Left lung (tissue), 10 donors: ENCODE data around the gene IMPA2. TPM values are rescaled to one million over a fixed set of nuclear protein-coding genes. Genes with fewer than 3 reads are reported as not detected.

Experiments used
- ATAC-seq: fragments of 200-7000 bp; cut with Tn5 transposase; one replicate; pipeline ENCODE4 v1.9.1; 2020; ENCODE audit warnings: moderate library complexity
- DNase-seq, 4 donors: peaks; one replicate each; pipeline ENCODE4 v3.0.0-alpha.2; 2013 to 2020
- H3K27ac ChIP-seq, 2 donors: fragments of 200-600 bp; sonication (generic) in 1 of 2; one replicate each; pipeline versions ENCODE4 v1.5.0 to v1.8.0; 2020 to 2021
- H3K27me3 ChIP-seq, 2 donors: fragments of 200-600 bp; sonication (generic) in 1 of 2; one replicate each; pipeline versions ENCODE4 v1.5.0 to v1.8.0; 2020 to 2021
- H3K36me3 ChIP-seq, 2 donors: fragments of 200-600 bp; sonication (generic) in 1 of 2; one replicate each; pipeline versions ENCODE4 v1.5.0 to v1.8.0; 2020 to 2021
- H3K4me1 ChIP-seq, 2 donors: fragments of 200-600 bp; one replicate each; pipeline ENCODE4 v1.8.0; 2021
- H3K4me3 ChIP-seq, 2 donors: fragments of 200-600 bp; sonication (generic) in 1 of 2; one replicate each; pipeline versions ENCODE4 v1.5.0 to v1.8.0; 2020 to 2021; ENCODE audit warnings: mild to moderate bottlenecking in 1 of 2
- H3K9me3 ChIP-seq, 2 donors: fragments of 200-600 bp; sonication (generic) in 1 of 2; one replicate each; pipeline versions ENCODE4 v1.5.0 to v1.8.0; 2020 to 2021
- intact Hi-C, 2 donors: fragments of 100-400 bp; cut with DNase I; formaldehyde crosslinking; loops; one replicate each; pipeline versions ENCODE4 v1.11.2 to v1.14.2; 2022
- polyA plus RNA-seq, 6 donors: library from polyadenylated mRNA; unstranded; fragments of 120-200 nt; gene quantifications; one replicate each; pipeline ENCODE4 v1.2.1, GENCODE V29; 2013; ENCODE audit not compliant: insufficient read length in 6 of 6
- total RNA-seq, 2 donors: library from RNA; stranded (reverse); fragmentation: NEBNext Ultra II Directional; extraction: Animal tissue kit (Norgen Biotek cat#: 25700); gene quantifications; one replicate each; pipeline ENCODE4 v1.2.1, GENCODE V29; 2021
- TF ChIP-seq, protein P1 (sequence below), 2 donors: fragments of 200-600 bp; sonication (generic) in 1 of 2; IDR thresholded peaks; one replicate each; pipeline versions ENCODE4 v1.5.0 to v1.8.0; 2021; ENCODE audit warnings: antibody characterized with exemption in 2 of 2
- donor health status: DM: no; HTN: yes; CAD: no.
- donor health status: DM: no; HTN: no; CAD: no.

IMPA2 gene
- total and polyA plus RNA-seq, 8 donors = 62.2 to 93.4 (median 82.2) TPM

DNA sequence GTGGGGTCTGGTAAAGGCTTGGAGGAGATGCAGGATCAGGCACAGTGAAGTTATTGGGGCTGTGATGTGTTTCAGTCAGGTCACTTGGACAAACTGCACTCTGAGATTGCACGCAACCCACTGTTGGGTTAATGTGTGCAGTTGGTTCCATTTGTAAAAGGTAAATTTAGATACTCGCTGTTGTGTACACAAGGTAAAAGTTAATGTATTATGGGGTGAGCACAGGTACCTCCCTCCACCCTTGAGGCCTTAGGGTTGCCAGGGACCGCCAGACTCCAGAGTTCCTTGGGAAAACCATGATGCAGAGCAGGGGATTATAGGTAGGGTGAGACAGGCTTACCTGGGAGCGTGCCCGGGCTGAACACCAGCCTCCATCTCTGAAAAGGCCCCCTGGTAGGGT is 20.1 kb downstream of the IMPA2 start:
- no peak overlapping the region for H3K4me3 ChIP-seq
- H3K36me3 ChIP-seq = peaks cover 0 to 49% of the 10 kb centered on the region in 2 donors
- intact Hi-C loops = no loop called here
- TF ChIP-seq, protein P1, sequence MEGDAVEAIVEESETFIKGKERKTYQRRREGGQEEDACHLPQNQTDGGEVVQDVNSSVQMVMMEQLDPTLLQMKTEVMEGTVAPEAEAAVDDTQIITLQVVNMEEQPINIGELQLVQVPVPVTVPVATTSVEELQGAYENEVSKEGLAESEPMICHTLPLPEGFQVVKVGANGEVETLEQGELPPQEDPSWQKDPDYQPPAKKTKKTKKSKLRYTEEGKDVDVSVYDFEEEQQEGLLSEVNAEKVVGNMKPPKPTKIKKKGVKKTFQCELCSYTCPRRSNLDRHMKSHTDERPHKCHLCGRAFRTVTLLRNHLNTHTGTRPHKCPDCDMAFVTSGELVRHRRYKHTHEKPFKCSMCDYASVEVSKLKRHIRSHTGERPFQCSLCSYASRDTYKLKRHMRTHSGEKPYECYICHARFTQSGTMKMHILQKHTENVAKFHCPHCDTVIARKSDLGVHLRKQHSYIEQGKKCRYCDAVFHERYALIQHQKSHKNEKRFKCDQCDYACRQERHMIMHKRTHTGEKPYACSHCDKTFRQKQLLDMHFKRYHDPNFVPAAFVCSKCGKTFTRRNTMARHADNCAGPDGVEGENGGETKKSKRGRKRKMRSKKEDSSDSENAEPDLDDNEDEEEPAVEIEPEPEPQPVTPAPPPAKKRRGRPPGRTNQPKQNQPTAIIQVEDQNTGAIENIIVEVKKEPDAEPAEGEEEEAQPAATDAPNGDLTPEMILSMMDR (IDR thresholded peaks at IDR 0.05) = no peak
- no peaks in the 10 kb centered on the region for H3K27me3 ChIP-seq
- H3K4me1 ChIP-seq = peaks cover 0 to 2% of the 10 kb centered on the region in 2 donors
- H3K9me3 ChIP-seq = no peaks in the 10 kb centered on the region
- DNase-seq = no peak
- ATAC-seq = no peak
- H3K27ac ChIP-seq = no peak overlapping the region

DNA sequence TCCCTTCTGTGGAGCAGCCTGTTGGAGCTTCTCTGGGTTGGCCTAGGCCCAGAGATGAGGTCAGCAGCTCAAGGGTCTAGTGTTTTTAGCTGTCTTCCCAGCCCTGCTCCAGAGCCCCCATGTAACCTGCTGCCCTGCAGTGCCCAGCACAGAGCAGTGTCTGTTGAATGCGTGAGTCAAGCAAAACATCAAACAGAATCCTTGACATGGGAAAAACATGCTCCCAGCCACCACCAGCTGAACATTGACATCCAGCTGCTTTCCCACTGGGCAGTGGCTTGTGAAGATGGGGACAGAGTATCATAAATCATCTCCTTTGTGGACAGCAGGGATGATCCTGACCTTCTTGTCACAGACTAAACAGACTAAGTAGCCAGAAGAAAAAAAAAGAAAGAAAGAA is 22.6 kb downstream of the IMPA2 start:
- H3K27ac ChIP-seq = no peak overlapping the region
- ATAC-seq (no peak), DNase-seq (no peak)
- no peaks in the 10 kb centered on the region for H3K4me1 ChIP-seq
- H3K27me3 ChIP-seq = no peaks in the 10 kb centered on the region
- TF ChIP-seq, protein P1 (IDR thresholded peaks at IDR 0.05) = no peak
- no peak overlapping the region for H3K4me3 ChIP-seq
- intact Hi-C loops = no loop called here
- peaks cover 0 to 72% of the 10 kb centered on the region in 2 donors for H3K36me3 ChIP-seq
- no peaks in the 10 kb centered on the region for H3K9me3 ChIP-seq

GRCh38 chr18:12005538-12006487 is 24.5 kb downstream of the IMPA2 start:
- Histone ChIP-seq H3K9me3 (no peaks in the 10 kb centered on the region), H3K4me1 (peaks cover under 1 to 4% of the 10 kb centered on the region in 2 donors), H3K27ac (peak overlapping the region in 1 of 2 donors; percentile 45), H3K27me3 (no peaks in the 10 kb centered on the region), H3K4me3 (no peak overlapping the region), H3K36me3 (peaks cover 0 to 70% of the 10 kb centered on the region in 2 donors)
- DNase-seq = no peak
- intact Hi-C loops = no loop called here
- TF ChIP-seq, protein P1 (IDR thresholded peaks at IDR 0.05) = no peak
- peak; percentile 78 for ATAC-seq

DNA sequence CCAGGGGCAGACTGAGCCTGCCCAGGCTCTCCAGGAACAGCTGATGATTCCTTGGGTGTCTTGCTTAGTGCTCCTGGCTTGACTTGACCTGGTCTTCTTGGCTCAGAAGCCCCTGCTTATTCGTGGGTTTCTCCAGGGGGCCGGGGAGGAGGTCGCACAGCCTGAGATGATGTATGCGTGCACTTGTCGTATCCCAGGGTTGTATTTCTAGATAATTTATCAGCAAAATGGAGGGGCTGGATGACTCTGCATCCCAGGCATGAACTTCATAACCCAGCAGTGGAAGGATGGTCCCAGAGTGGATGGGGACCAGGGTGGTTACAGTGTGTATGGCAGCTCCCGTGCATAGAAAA is 25.2 kb downstream of the IMPA2 start:
- intact Hi-C loops = no loop called here
- no peak overlapping the region for H3K4me3 ChIP-seq
- DNase-seq (no peak), ATAC-seq (no peak)
- H3K27me3 ChIP-seq = no peaks in the 10 kb centered on the region
- H3K9me3 ChIP-seq = no peaks in the 10 kb centered on the region
- H3K27ac ChIP-seq = no peak overlapping the region
- TF ChIP-seq, protein P1 (IDR thresholded peaks at IDR 0.05) = no peak
- peaks cover 7 to 11% of the 10 kb centered on the region in 2 donors for H3K4me1 ChIP-seq
- peaks cover 0 to 70% of the 10 kb centered on the region in 2 donors for H3K36me3 ChIP-seq

- Histone ChIP-seq H3K4me3 (no peak overlapping the region), H3K27ac (no peak overlapping the region), H3K36me3 (peaks cover 0 to 71% of the 10 kb centered on the region in 2 donors), H3K27me3 (no peaks in the 10 kb centered on the region), H3K4me1 (peaks cover 9 to 13% of the 10 kb centered on the region in 2 donors), H3K9me3 (no peaks in the 10 kb centered on the region)
- TF ChIP-seq, protein P1 (IDR thresholded peaks at IDR 0.05) = no peak
- intact Hi-C loops = no loop called here
- no peak for ATAC-seq
- DNase-seq = no peak
Measured at GRCh38 chr18:12007063-12007462, 25.8 kb downstream of the IMPA2 start.
